GM19099 (cell line): ENCODE results near the gene CSNK1E.

ENCODE experiments used
- POLR2A ChIP-seq: IDR thresholded peaks from 3 replicates; pipeline ENCODE4 v1.6.1; 2011; ENCODE audit warnings: low read depth; ENCODE audit not compliant: insufficient read length; ENCODE audit errors: extremely low read depth

CSNK1E gene

DNA sequence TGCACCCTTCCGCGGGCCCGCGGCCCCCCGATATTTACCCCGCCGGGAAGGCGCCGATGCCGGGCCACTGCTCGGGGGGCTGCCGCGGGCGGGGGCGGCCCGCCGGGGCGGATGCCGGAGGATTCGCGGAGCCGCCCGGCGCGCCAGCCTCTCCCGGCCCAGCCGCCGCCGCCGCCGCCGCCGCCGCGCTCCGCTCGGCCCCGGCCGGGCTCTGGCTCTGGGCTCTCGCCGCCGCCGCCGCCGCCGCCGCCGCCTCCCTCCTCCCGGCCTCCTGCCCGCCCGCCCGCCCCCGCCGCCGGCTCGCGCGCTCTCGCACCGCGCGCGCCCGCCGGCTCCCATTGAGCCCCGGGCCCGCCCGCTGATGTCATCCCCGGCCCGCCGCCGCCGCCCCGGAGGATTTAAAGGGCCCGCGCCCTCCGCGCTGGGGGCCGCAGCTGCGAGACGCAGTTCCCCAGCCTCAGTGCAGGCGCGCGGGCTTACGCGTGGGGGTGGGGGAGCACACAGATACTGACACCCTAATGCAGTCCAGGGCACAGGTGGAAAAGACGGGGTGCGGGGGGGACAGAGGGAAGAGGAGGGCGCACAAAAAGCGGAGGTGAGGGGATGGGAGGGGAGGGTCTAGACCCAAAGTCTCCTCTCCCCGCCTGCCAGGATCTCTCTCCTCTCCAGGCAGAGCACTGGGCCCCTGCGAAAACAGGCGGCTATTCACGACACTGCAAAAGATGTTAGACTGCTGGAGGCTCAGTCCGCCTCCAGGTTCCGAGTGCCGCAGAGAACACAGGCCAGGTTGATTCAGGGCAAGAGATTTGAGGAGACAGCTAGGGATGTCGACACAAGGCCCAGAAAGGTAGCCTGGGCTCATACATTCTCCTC, at the start of gene CSNK1E:
TSS of gene CSNK1E (minus strand) at position 312 of the 873 bp plus-strand sequence. CDS start 3,276 bp downstream, outside the sequence.
- TF ChIP-seq POLR2A, result no peak

DNA sequence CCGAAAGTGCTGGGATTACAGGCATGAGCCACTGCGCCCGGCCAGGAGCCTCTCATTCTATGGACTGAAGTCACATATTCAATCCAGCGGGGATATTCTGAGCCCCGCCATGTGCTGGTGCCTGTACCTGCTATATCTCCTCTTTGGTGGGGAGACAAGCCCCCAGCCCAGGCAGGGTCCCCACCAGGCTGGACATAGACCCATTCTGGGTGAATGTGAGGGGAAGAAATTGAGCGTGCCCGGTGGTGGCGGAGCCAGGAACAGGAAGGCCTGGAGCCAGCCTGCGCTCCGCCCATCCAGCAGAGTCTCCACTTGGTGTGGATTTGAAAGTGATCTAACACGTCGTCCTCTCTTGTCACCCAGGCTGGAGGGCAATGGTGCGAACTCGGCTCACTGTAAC, 38.0 kb upstream of the CSNK1E start:
- TF ChIP-seq POLR2A, result no peak

- TF ChIP-seq POLR2A, result no peak
These were observed 36.5 kb upstream of the CSNK1E start for GRCh38 chr22:38353701-38354100.

DNA sequence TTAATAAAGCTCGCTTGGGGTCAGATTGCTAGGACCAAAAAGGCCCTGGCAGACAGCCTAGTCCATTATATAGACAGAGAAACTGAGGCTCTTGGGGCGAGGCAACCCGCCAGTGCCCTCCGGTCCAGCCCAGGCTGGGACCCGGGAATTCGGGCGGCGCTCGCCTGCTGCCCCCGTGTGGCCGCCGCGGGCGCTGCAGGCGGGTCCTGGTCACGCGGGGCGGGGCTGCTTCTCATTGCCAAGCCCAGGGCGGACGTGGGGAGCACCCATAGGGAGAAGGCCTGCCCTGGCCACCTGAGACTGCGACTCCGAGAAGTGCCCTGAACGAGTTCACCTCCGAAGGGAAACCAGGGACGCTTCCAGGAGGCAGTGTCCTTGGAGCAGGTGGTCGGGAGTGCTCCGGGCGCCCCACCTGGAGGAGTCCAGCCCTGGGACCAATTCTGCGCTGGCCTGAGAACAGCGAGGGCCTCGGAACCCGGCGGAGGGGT, 36.0 kb upstream of the CSNK1E start:
- no peak for TF ChIP-seq POLR2A

DNA sequence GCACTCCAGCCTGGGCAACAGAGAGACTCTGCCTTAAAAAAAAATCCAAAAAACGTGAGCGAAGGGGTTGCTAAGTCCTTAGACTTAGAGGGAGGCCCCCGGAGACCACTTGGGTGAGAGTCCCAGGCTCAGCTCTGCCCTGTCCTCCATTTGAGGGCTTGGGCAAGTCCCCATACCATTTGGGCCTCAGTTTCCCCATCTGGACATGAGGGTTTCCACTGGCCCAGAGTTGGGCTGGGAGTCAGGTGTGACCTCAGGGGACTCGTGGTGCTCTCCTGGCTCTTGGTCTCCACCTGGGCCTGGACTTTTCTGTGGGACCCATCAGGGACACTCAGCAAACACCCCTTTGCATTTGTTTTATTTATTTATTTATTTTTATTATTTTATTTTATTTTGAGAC, 35.2 kb upstream of the CSNK1E start:
- no peak for TF ChIP-seq POLR2A

GRCh38 chr22:38350444-38351359, 33.5 kb upstream of the CSNK1E start:
- no peak for TF ChIP-seq POLR2A

GRCh38 chr22:38348751-38349496, 31.7 kb upstream of the CSNK1E start:
- TF ChIP-seq POLR2A, result no peak

GRCh38 chr22:38347944-38348750, 30.9 kb upstream of the CSNK1E start:
- no peak for TF ChIP-seq POLR2A

- no peak for TF ChIP-seq POLR2A
These were observed 30.1 kb upstream of the CSNK1E start for GRCh38 chr22:38347181-38347943.

- TF ChIP-seq POLR2A, result no peak
These were observed 29.3 kb upstream of the CSNK1E start for GRCh38 chr22:38346506-38346905.

GRCh38 chr22:38345782-38346181, 28.5 kb upstream of the CSNK1E start:
- no peak for TF ChIP-seq POLR2A

DNA sequence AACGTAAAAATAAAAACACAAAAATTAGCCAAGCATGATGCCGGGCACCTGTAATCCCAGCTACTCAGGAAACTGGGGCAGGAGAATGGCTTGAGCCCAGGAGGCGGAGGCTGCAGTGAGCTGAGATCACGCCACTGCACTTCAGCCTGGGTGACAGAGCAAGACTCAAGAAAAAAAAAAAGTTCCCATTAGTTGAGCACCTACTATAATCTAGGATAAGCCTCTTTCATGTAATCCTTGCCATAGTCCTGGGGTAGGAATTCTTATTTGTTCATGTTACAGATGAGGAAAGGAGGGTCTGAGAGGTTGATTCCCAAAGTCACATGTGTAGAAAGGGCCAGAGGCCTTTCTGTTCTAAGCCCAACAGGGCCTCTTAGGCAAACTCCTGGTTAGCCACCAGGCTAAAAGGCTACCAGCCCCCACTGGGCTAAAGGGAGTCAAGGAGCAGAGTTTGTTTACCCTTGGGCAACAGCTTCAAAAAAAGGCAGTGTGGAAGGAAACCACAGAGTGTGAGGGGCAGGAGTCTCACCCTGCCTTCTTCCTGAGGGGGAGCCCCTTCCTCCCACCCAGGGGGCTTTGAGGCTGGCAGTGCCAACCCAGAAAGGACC, 21.6 kb upstream of the CSNK1E start:
- no peak for TF ChIP-seq POLR2A

DNA sequence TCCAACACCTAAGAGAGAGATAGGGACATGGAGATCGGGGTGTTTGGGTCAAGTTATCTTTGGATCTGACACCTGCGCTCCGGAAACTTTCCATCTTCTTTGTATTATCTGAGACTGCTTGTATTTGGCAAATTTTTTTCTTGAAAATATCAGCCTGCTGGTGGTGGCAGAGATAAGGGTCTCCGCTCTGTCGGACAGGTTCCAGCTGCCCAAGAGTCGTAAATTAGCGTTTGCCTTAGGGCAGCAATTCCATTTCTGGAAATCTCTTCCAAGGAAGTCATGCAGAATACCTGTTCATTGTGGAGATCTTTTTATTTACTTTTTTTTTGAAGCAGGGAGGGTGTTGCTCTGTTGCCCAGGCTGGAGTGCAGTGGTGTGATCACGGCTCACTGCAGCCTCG, 19.5 kb upstream of the CSNK1E start:
- no peak for TF ChIP-seq POLR2A
